Measurements from ENCODE around the gene EBF4.

Gene EBF4

GRCh38 chr20:2760297-2760951 is 67.8 kb downstream of the EBF4 start:
- H3K4me1 ChIP-seq (ENCODE audit: control insufficient read depth, low read depth, low read length) = peaks cover 7% of the 10 kb centered on the region
- no peak for DNase-seq
- H2AK5ac ChIP-seq (ENCODE audit: low read length) = no peak overlapping the region
- no peak overlapping the region for H2BK5ac ChIP-seq (ENCODE audit: low read length)
- no peaks in the 10 kb centered on the region for H3K79me1 ChIP-seq (ENCODE audit: low read length)
- no peak overlapping the region for H3K9ac ChIP-seq (ENCODE audit: low read length)
- no peaks in the 10 kb centered on the region for H3K36me3 ChIP-seq (ENCODE audit: control insufficient read depth, insufficient read depth, low read length)
- no peaks in the 10 kb centered on the region for H3K79me2 ChIP-seq (ENCODE audit: control insufficient read depth, insufficient read depth, low read length)
- no peak overlapping the region for H3K18ac ChIP-seq (ENCODE audit: low read length)
- H4K8ac ChIP-seq (ENCODE audit: low read depth, low read length) = no peak overlapping the region
- H3K4me3 ChIP-seq (ENCODE audit: low read length) = no peak overlapping the region
- H2BK120ac ChIP-seq (ENCODE audit: low read depth, low read length) = no peak overlapping the region
- no peak overlapping the region for H4K5ac ChIP-seq (ENCODE audit: low read length)
- no peak overlapping the region for H3K4ac ChIP-seq (ENCODE audit: low read depth, low read length)
- H3K4me2 ChIP-seq (ENCODE audit: low read length) = no peak overlapping the region
- H2BK15ac ChIP-seq (replicated peaks; ENCODE audit: low read depth) = no peak overlapping the region
- H3K56ac ChIP-seq (ENCODE audit: low read length) = no peak overlapping the region
- H3K27ac ChIP-seq (ENCODE audit: low read depth, low read length) = no peak overlapping the region
- no peak overlapping the region for H3K23ac ChIP-seq (ENCODE audit: low read length)
- H3K27me3 ChIP-seq (ENCODE audit: insufficient read depth, low read length, poor library complexity) = no peaks in the 10 kb centered on the region
- no CpG with 5 or more reads among the region's 7 CpGs for WGBS (ENCODE audit: extremely low coverage, insufficient coverage, low lambda C conversion rate)

- Histone ChIP-seq H3K18ac (ENCODE audit: low read length) (no peak overlapping the region), H3K4me3 (ENCODE audit: low read length) (no peak overlapping the region), H2BK15ac (replicated peaks; ENCODE audit: low read depth) (no peak overlapping the region), H2BK120ac (ENCODE audit: low read depth, low read length) (no peak overlapping the region), H3K27ac (ENCODE audit: low read depth, low read length) (no peak overlapping the region), H4K8ac (ENCODE audit: low read depth, low read length) (no peak overlapping the region), H3K79me2 (ENCODE audit: control insufficient read depth, insufficient read depth, low read length) (no peaks in the 10 kb centered on the region), H3K79me1 (ENCODE audit: low read length) (no peaks in the 10 kb centered on the region), H3K4ac (ENCODE audit: low read depth, low read length) (no peak overlapping the region), H3K9ac (ENCODE audit: low read length) (no peak overlapping the region), H2AK5ac (ENCODE audit: low read length) (no peak overlapping the region), H3K4me2 (ENCODE audit: low read length) (no peak overlapping the region), H3K56ac (ENCODE audit: low read length) (no peak overlapping the region), H3K4me1 (ENCODE audit: control insufficient read depth, low read depth, low read length) (peaks cover 7% of the 10 kb centered on the region), H2BK5ac (ENCODE audit: low read length) (no peak overlapping the region), H3K23ac (ENCODE audit: low read length) (no peak overlapping the region), H4K5ac (ENCODE audit: low read length) (no peak overlapping the region), H3K27me3 (ENCODE audit: insufficient read depth, low read length, poor library complexity) (no peaks in the 10 kb centered on the region), H3K36me3 (ENCODE audit: control insufficient read depth, insufficient read depth, low read length) (no peaks in the 10 kb centered on the region)
- no CpG with 5 or more reads among the region's 2 CpGs for WGBS (ENCODE audit: extremely low coverage, insufficient coverage, low lambda C conversion rate)
- DNase-seq = no peak
Measured at GRCh38 chr20:2760952-2761305, 68.3 kb downstream of the EBF4 start.

DNA sequence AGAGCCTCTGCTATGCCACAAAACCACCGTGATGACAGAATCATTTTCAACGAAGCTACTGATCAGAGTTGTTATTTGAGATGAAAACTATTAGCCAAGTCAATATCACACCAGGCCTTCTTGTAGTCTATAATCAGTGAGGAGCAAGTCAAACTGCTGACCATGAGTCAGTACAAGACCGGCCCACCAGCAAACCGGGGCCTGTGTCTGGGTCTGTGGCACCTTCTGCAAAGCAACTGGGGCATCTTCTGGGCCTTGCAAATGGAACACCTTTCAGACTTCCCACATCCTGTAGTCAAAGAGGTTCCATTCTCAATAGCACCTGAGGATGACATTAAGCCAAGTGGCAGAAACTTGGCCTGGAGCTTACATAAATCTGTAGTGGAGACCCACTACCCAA is 69.3 kb downstream of the EBF4 start:
- Histone ChIP-seq H2BK120ac (ENCODE audit: low read depth, low read length) (no peak overlapping the region), H2AK5ac (ENCODE audit: low read length) (no peak overlapping the region), H3K4me2 (ENCODE audit: low read length) (no peak overlapping the region), H3K4ac (ENCODE audit: low read depth, low read length) (no peak overlapping the region), H2BK5ac (ENCODE audit: low read length) (no peak overlapping the region), H3K36me3 (ENCODE audit: control insufficient read depth, insufficient read depth, low read length) (no peaks in the 10 kb centered on the region), H3K23ac (ENCODE audit: low read length) (no peak overlapping the region), H3K4me1 (ENCODE audit: control insufficient read depth, low read depth, low read length) (peaks cover 7% of the 10 kb centered on the region), H2BK15ac (replicated peaks; ENCODE audit: low read depth) (no peak overlapping the region), H3K79me2 (ENCODE audit: control insufficient read depth, insufficient read depth, low read length) (no peaks in the 10 kb centered on the region), H3K79me1 (ENCODE audit: low read length) (no peaks in the 10 kb centered on the region), H3K27me3 (ENCODE audit: insufficient read depth, low read length, poor library complexity) (no peaks in the 10 kb centered on the region), H4K5ac (ENCODE audit: low read length) (no peak overlapping the region), H4K8ac (ENCODE audit: low read depth, low read length) (no peak overlapping the region), H3K4me3 (ENCODE audit: low read length) (no peak overlapping the region), H3K18ac (ENCODE audit: low read length) (no peak overlapping the region), H3K27ac (ENCODE audit: low read depth, low read length) (no peak overlapping the region), H3K9ac (ENCODE audit: low read length) (no peak overlapping the region), H3K56ac (ENCODE audit: low read length) (no peak overlapping the region)
- DNase-seq = no peak
- WGBS (ENCODE audit: extremely low coverage, insufficient coverage, low lambda C conversion rate) = no CpG with 5 or more reads among the region's 4 CpGs

GRCh38 chr20:2762578-2763131 is 70.1 kb downstream of the EBF4 start:
- peaks cover 7% of the 10 kb centered on the region for H3K4me1 ChIP-seq (ENCODE audit: control insufficient read depth, low read depth, low read length)
- no peak overlapping the region for H3K9ac ChIP-seq (ENCODE audit: low read length)
- H4K5ac ChIP-seq (ENCODE audit: low read length) = no peak overlapping the region
- H2AK5ac ChIP-seq (ENCODE audit: low read length) = no peak overlapping the region
- no peak overlapping the region for H3K4ac ChIP-seq (ENCODE audit: low read depth, low read length)
- H2BK120ac ChIP-seq (ENCODE audit: low read depth, low read length) = no peak overlapping the region
- no peak overlapping the region for H2BK5ac ChIP-seq (ENCODE audit: low read length)
- no peak overlapping the region for H3K56ac ChIP-seq (ENCODE audit: low read length)
- no peak overlapping the region for H3K23ac ChIP-seq (ENCODE audit: low read length)
- no peak overlapping the region for H3K27ac ChIP-seq (ENCODE audit: low read depth, low read length)
- H3K79me2 ChIP-seq (ENCODE audit: control insufficient read depth, insufficient read depth, low read length) = no peaks in the 10 kb centered on the region
- WGBS (ENCODE audit: extremely low coverage, insufficient coverage, low lambda C conversion rate) = no CpG with 5 or more reads among the region's 2 CpGs
- H3K79me1 ChIP-seq (ENCODE audit: low read length) = no peaks in the 10 kb centered on the region
- H2BK15ac ChIP-seq (replicated peaks; ENCODE audit: low read depth) = no peak overlapping the region
- H4K8ac ChIP-seq (ENCODE audit: low read depth, low read length) = no peak overlapping the region
- H3K4me3 ChIP-seq (ENCODE audit: low read length) = no peak overlapping the region
- peak; percentile 70 for DNase-seq
- H3K27me3 ChIP-seq (ENCODE audit: insufficient read depth, low read length, poor library complexity) = no peaks in the 10 kb centered on the region
- no peak overlapping the region for H3K18ac ChIP-seq (ENCODE audit: low read length)
- H3K36me3 ChIP-seq (ENCODE audit: control insufficient read depth, insufficient read depth, low read length) = no peaks in the 10 kb centered on the region
- no peak overlapping the region for H3K4me2 ChIP-seq (ENCODE audit: low read length)

- Histone ChIP-seq H4K8ac (ENCODE audit: low read depth, low read length) (no peak overlapping the region), H3K4me1 (ENCODE audit: control insufficient read depth, low read depth, low read length) (peaks cover 7% of the 10 kb centered on the region), H2BK5ac (ENCODE audit: low read length) (no peak overlapping the region), H4K5ac (ENCODE audit: low read length) (no peak overlapping the region), H3K27ac (ENCODE audit: low read depth, low read length) (no peak overlapping the region), H3K4ac (ENCODE audit: low read depth, low read length) (no peak overlapping the region), H3K4me2 (ENCODE audit: low read length) (no peak overlapping the region), H3K27me3 (ENCODE audit: insufficient read depth, low read length, poor library complexity) (no peaks in the 10 kb centered on the region), H3K79me2 (ENCODE audit: control insufficient read depth, insufficient read depth, low read length) (no peaks in the 10 kb centered on the region), H3K9ac (ENCODE audit: low read length) (no peak overlapping the region), H3K18ac (ENCODE audit: low read length) (no peak overlapping the region), H2AK5ac (ENCODE audit: low read length) (no peak overlapping the region), H2BK15ac (replicated peaks; ENCODE audit: low read depth) (no peak overlapping the region), H2BK120ac (ENCODE audit: low read depth, low read length) (no peak overlapping the region), H3K56ac (ENCODE audit: low read length) (no peak overlapping the region), H3K4me3 (ENCODE audit: low read length) (no peak overlapping the region), H3K79me1 (ENCODE audit: low read length) (no peaks in the 10 kb centered on the region), H3K36me3 (ENCODE audit: control insufficient read depth, insufficient read depth, low read length) (no peaks in the 10 kb centered on the region), H3K23ac (ENCODE audit: low read length) (no peak overlapping the region)
- no CpG with 5 or more reads among the region's 5 CpGs for WGBS (ENCODE audit: extremely low coverage, insufficient coverage, low lambda C conversion rate)
- DNase-seq = no peak
Measured at GRCh38 chr20:2763186-2763585, 70.6 kb downstream of the EBF4 start.
